H1 (cell line): ENCODE measurements around the gene LRP3. TPM values are rescaled to one million over a fixed set of nuclear protein-coding genes. Genes with fewer than 3 reads are reported as not detected.

Source experiments
- CTCF ChIA-PET: fragments of 300-600 bp; sonication (Branson Sonifier 250); formaldehyde crosslinking; loops from one replicate; lab custom pipeline; 2021; ENCODE audit not compliant: partially characterized antibody; lab: Charles Lee
- POLR2A ChIA-PET: fragments of 300-600 bp; sonication (Branson Sonifier 250); formaldehyde crosslinking; loops from one replicate; lab custom pipeline; 2021; ENCODE audit warnings: inconsistent platforms; ENCODE audit not compliant: partially characterized antibody; lab: Charles Lee
- DNase-seq, 2 experiments: peaks; one replicate each; pipeline versions ENCODE4 v3.0.0 to v3.0.0-alpha.2; 2010 to 2022; ENCODE audit warnings: low spot score in 2 of 2, low read depth in 1 of 2, mixed read lengths in 1 of 2
- FAIRE-seq: peaks from 2 replicates; lab custom pipeline; 2011; peaks lifted over from hg19 to GRCh38; lab: Jason Lieb, UNC
- H2AFZ ChIP-seq: 2 replicates; pipeline ENCODE4 v1.8.1; 2012; ENCODE audit warnings: low read length, inconsistent platforms
- H2AK5ac ChIP-seq: 2 replicates; pipeline ENCODE4 v1.6.1; 2013; ENCODE audit warnings: low read depth, low read length
- H2BK120ac ChIP-seq: replicated peaks from 2 replicates; pipeline ENCODE3; 2013; ENCODE audit warnings: low read depth, low read length, inconsistent platforms
- H2BK12ac ChIP-seq: 2 replicates; pipeline ENCODE4 v1.6.1; 2013; ENCODE audit warnings: low read depth, low read length
- H2BK15ac ChIP-seq: 2 replicates; pipeline ENCODE4 v1.6.1; 2013; ENCODE audit warnings: low read length
- H2BK20ac ChIP-seq: 2 replicates; pipeline ENCODE4 v1.6.1; 2013; ENCODE audit warnings: low read length
- H2BK5ac ChIP-seq: 2 replicates; pipeline ENCODE4 v1.6.1; 2013; ENCODE audit warnings: low read depth, low read length
- H3K14ac ChIP-seq: 2 replicates; pipeline ENCODE4 v1.6.1; 2013; ENCODE audit warnings: inconsistent platforms; ENCODE audit not compliant: insufficient read length
- H3K18ac ChIP-seq: 2 replicates; pipeline ENCODE4 v1.6.1; 2013; ENCODE audit warnings: low read length; ENCODE audit errors: extremely low read depth
- H3K23ac ChIP-seq: 2 replicates; pipeline ENCODE4 v1.6.1; 2013; ENCODE audit warnings: inconsistent platforms; ENCODE audit not compliant: insufficient read length
- H3K23me2 ChIP-seq: 2 replicates; pipeline ENCODE4 v1.6.1; 2013; ENCODE audit warnings: low read depth, low read length
- H3K27ac ChIP-seq: 2 replicates; pipeline ENCODE4 v1.6.1; 2011; ENCODE audit warnings: low read depth, low read length, inconsistent platforms
- H3K27me3 ChIP-seq, 4 experiments: replicated peaks in 1 of 4; 1 replicate in 1 of 4; 2 replicates in 3 of 4; pipeline versions ENCODE4 v1.6.1 to v1.8.1; 2011 to 2013; ENCODE audit warnings: low read length in 3 of 4, mild to moderate bottlenecking in 3 of 4, inconsistent platforms in 2 of 4, mixed read lengths in 2 of 4, moderate library complexity in 1 of 4; ENCODE audit not compliant: control insufficient read depth in 3 of 4, insufficient read depth in 3 of 4; ENCODE audit errors: extremely low read depth in 1 of 4
- H3K36me3 ChIP-seq, 4 experiments: 2 replicates each; pipeline versions ENCODE4 v1.6.1 to v1.8.1; 2011 to 2013; ENCODE audit warnings: mild to moderate bottlenecking in 4 of 4, low read length in 3 of 4, moderate library complexity in 2 of 4, control low read depth in 1 of 4, inconsistent platforms in 1 of 4; ENCODE audit not compliant: insufficient read depth in 4 of 4, control insufficient read depth in 2 of 4
- H3K4ac ChIP-seq: replicated peaks from 2 replicates; pipeline ENCODE3; 2013; ENCODE audit warnings: low read length, low read depth, mixed read lengths, inconsistent platforms; ENCODE audit not compliant: insufficient read length
- H3K4me1 ChIP-seq, 4 experiments: replicated peaks in 1 of 4; 1 replicate in 1 of 4; 2 replicates in 3 of 4; pipeline versions ENCODE4 v1.6.1 to v1.8.1; 2011 to 2013; ENCODE audit warnings: low read length in 3 of 4, inconsistent platforms in 2 of 4, mixed read lengths in 1 of 4; ENCODE audit not compliant: insufficient read depth in 4 of 4, control insufficient read depth in 3 of 4
- H3K4me2 ChIP-seq, 2 experiments: 2 replicates each; pipeline versions ENCODE4 v1.6.1 to v1.8.1; 2011 to 2013; ENCODE audit warnings: low read depth in 2 of 2, low read length in 2 of 2, control low read depth in 1 of 2, inconsistent platforms in 1 of 2, mild to moderate bottlenecking in 1 of 2; ENCODE audit not compliant: insufficient read depth in 1 of 2
- H3K4me3 ChIP-seq, 4 experiments: fragments of 200-600, 300-600 bp in 1 of 4; sonication (generic), shearing (Covaris generic), sonication (Bioruptor Twin) in 1 of 4; 2 replicates each; pipeline versions ENCODE4 v1.5.1 to v1.8.1; 2011 to 2016; ENCODE audit warnings: low read length in 4 of 4, low read depth in 3 of 4, control low read depth in 2 of 4, inconsistent platforms in 2 of 4, mild to moderate bottlenecking in 2 of 4, mixed read lengths in 1 of 4, moderate library complexity in 1 of 4; ENCODE audit not compliant: insufficient read depth in 2 of 4; ENCODE audit errors: extremely low read depth in 1 of 4
- H3K56ac ChIP-seq: replicated peaks from 2 replicates; pipeline ENCODE3; 2013; ENCODE audit warnings: low read depth, mild to moderate bottlenecking, mixed read lengths, low read length, inconsistent platforms; ENCODE audit not compliant: insufficient read length
- H3K79me1 ChIP-seq: 2 replicates; pipeline ENCODE4 v1.6.1; 2013; ENCODE audit warnings: low read depth, low read length, control low read depth
- H3K79me2 ChIP-seq, 2 experiments: 2 replicates each; pipeline versions ENCODE4 v1.6.1 to v1.8.1; 2012 to 2013; ENCODE audit warnings: low read length in 2 of 2, mild to moderate bottlenecking in 2 of 2, inconsistent platforms in 1 of 2; ENCODE audit not compliant: insufficient read depth in 2 of 2, control insufficient read depth in 1 of 2
- H3K9ac ChIP-seq, 4 experiments: replicated peaks in 1 of 4; 1 replicate in 1 of 4; 2 replicates in 3 of 4; pipeline versions ENCODE4 v1.6.1 to v1.8.1; 2011 to 2013; ENCODE audit warnings: low read depth in 3 of 4, low read length in 3 of 4, control low read depth in 2 of 4, mild to moderate bottlenecking in 2 of 4, moderate library complexity in 2 of 4, inconsistent platforms in 1 of 4; ENCODE audit errors: extremely low read depth in 1 of 4
- H3K9me3 ChIP-seq, 2 experiments: 2 replicates each; pipeline versions ENCODE4 v1.6.1 to v1.8.1; 2012 to 2013; ENCODE audit warnings: mild to moderate bottlenecking in 2 of 2, moderate library complexity in 2 of 2, control low read depth in 1 of 2, inconsistent platforms in 1 of 2, low read depth in 1 of 2, low read length in 1 of 2, mixed read lengths in 1 of 2; ENCODE audit not compliant: insufficient read depth in 2 of 2
- H4K20me1 ChIP-seq, 2 experiments: replicated peaks in 1 of 2; 2 replicates each; pipeline versions ENCODE3 to v1.8.1; 2011 to 2013; ENCODE audit warnings: inconsistent platforms in 2 of 2, low read length in 2 of 2, mild to moderate bottlenecking in 1 of 2; ENCODE audit not compliant: insufficient read depth in 2 of 2, control insufficient read depth in 1 of 2
- H4K5ac ChIP-seq: 2 replicates; pipeline ENCODE4 v1.6.1; 2013; ENCODE audit warnings: low read length, low read depth, mixed read lengths, inconsistent platforms; ENCODE audit not compliant: insufficient read length
- H4K8ac ChIP-seq: 2 replicates; pipeline ENCODE4 v1.8.0; 2013; ENCODE audit warnings: mild to moderate bottlenecking, moderate library complexity, low read length, inconsistent platforms; ENCODE audit not compliant: insufficient read depth; ENCODE audit errors: extremely low read depth
- H4K91ac ChIP-seq: replicated peaks from 2 replicates; pipeline ENCODE3; 2013; ENCODE audit warnings: low read length, mixed read lengths, inconsistent platforms; ENCODE audit not compliant: insufficient read length
- KDM4A ChIP-seq: IDR thresholded peaks from one replicate; pipeline ENCODE4 v1.7.1; 2012; ENCODE audit warnings: low read depth, mild to moderate bottlenecking, moderate library complexity, low read length, inconsistent platforms; ENCODE audit not compliant: severe bottlenecking
- RNF2 ChIP-seq: fragments of 200-900, 300-1000 bp; sonication (generic); IDR thresholded peaks from 2 replicates; pipeline ENCODE4 v1.7.1; 2016; ENCODE audit warnings: borderline replicate concordance, low read depth, mild to moderate bottlenecking, antibody characterized with exemption, low read length; ENCODE audit not compliant: poor library complexity, severe bottlenecking; ENCODE audit errors: missing control alignments
- SIX5 ChIP-seq: IDR thresholded peaks from 2 replicates; pipeline ENCODE4 v1.6.1; 2011; ENCODE audit warnings: mild to moderate bottlenecking, low read depth, low read length
- SP2 ChIP-seq: IDR thresholded peaks from 2 replicates; pipeline ENCODE4 v1.6.1; 2012; ENCODE audit warnings: mild to moderate bottlenecking, low read length, inconsistent platforms
- TAF7 ChIP-seq: optimal IDR thresholded peaks from 2 replicates; pipeline ENCODE3; 2011; ENCODE audit warnings: low read depth, mild to moderate bottlenecking, inconsistent platforms, low read length, moderate library complexity, borderline replicate concordance
- WGBS, 2 experiments: shearing (Covaris generic) in 1 of 2; methylation state at CpG; one replicate each; pipeline versions ENCODE4 v1.1.6 to v1.1.7; 2013 to 2015; ENCODE audit warnings: low lambda C conversion rate in 2 of 2, mixed read lengths in 2 of 2, inconsistent platforms in 1 of 2, low coverage in 1 of 2, missing lambda C conversion rate in 1 of 2; ENCODE audit not compliant: insufficient replicate concordance in 2 of 2, insufficient coverage in 1 of 2, insufficient read length in 1 of 2; ENCODE audit errors: extremely low coverage in 1 of 2, missing lambda C conversion rate in 1 of 2; 5-methylcytosine and 5-hydroxymethylcytosine counted together
- polyA plus RNA-seq, 7 experiments: library from polyadenylated mRNA; depleted of rRNA in 3 of 7; stranded (reverse) in 5 of 7; unstranded in 2 of 7; fragments of >200 nt in 5 of 7; fragments of 200-250 nt in 2 of 7; gene quantifications; 1 replicate in 5 of 7; 2 replicates in 1 of 7; 4 replicates in 1 of 7; pipeline versions ENCODE4 v1.2.1 to v1.2.3, GENCODE V29; 2011 to 2013; ENCODE audit warnings: missing spikeins in 2 of 7, mixed read lengths in 2 of 7
- total RNA-seq: library from RNA; stranded (reverse); fragmentation: NEBNext Ultra II Directional; extraction: Animal tissue kit (Norgen Biotek cat#: 25700); gene quantifications from 2 replicates; pipeline ENCODE4 v1.2.1, GENCODE V29; 2021

Gene LRP3
- total and polyA plus RNA-seq, 2 of the 8 experiments (the other 6 are each of a cell fraction or from before 2014, with no cell fraction given), result 30.3 to 33.7 TPM

- no peak for TF ChIP-seq SP2
- no peak for TF ChIP-seq TAF7
- no peak for TF ChIP-seq SIX5
- no peak for TF ChIP-seq RNF2
- no peak for TF ChIP-seq KDM4A
- TF ChIP-seq, all 59 proteins: peak for 0
- no peak for DNase-seq
- CTCF ChIA-PET, result interaction anchor here (1.0 to 3.8 kb wide), 7 partner anchors 8 to 36 kb away, joined by 3 to 12 read pairs (median 5); no protein-coding TSS in a partner anchor
- H4K20me1 ChIP-seq, result no peaks in the 10 kb centered on the region
- no peaks in the 10 kb centered on the region for H3K4me1 ChIP-seq
- H3K14ac ChIP-seq, result no peak overlapping the region
- H3K56ac ChIP-seq, result no peak overlapping the region
- 90% methylated on average over 5 of the region's 5 CpGs; no CpG with 5 or more reads in 1 of the 2 experiments for WGBS, 2 experiments
- no peak overlapping the region for H3K4me3 ChIP-seq
- no peak overlapping the region for H2BK5ac ChIP-seq
- H3K18ac ChIP-seq, result no peak overlapping the region
- no peak overlapping the region for H2BK15ac ChIP-seq
- H3K9me3 ChIP-seq, result peaks cover 0 to 5% of the 10 kb centered on the region in 2 experiments; a peak in 1 of 4 replicates
- FAIRE-seq, result no peak
- H3K4ac ChIP-seq, result no peak overlapping the region
- no peak overlapping the region for H4K91ac ChIP-seq
- no peaks in the 10 kb centered on the region for H3K79me1 ChIP-seq
- H2BK20ac ChIP-seq, result no peak overlapping the region
- no peak overlapping the region for H3K23ac ChIP-seq
- H3K79me2 ChIP-seq, result no peaks in the 10 kb centered on the region
- H2AK5ac ChIP-seq, result no peak overlapping the region
- H2BK120ac ChIP-seq, result no peak overlapping the region
- H3K4me2 ChIP-seq, result no peak overlapping the region
- H2AFZ ChIP-seq, result no peak overlapping the region
- POLR2A ChIA-PET, result no interaction called here
- no peak overlapping the region for H4K5ac ChIP-seq
- H2BK12ac ChIP-seq, result no peak overlapping the region; the same call in 1 of the 2 replicates
- H3K23me2 ChIP-seq, result 0 out of 2 replicates have a peak, but pooled peaks cover 2% of the 10 kb centered on the region
- H3K27ac ChIP-seq, result no peak overlapping the region
- no peaks in the 10 kb centered on the region for H3K27me3 ChIP-seq
- no peak overlapping the region for H3K9ac ChIP-seq
- H3K36me3 ChIP-seq, result no peaks in the 10 kb centered on the region
- no peak overlapping the region for H4K8ac ChIP-seq
These were observed 37.8 kb upstream of the LRP3 start for GRCh38 chr19:33156334-33156733.
